Left forelimb (tissue), 1 donor: ENCODE measurements around the gene PAF1.
A peak's percentile ranks its signal among the peaks of the same experiment; 100 is the strongest.
"Not testable (repeated sequence)": the region's sequence is repeated elsewhere in the genome, so short reads cannot be mapped to it uniquely, and the experiment has no call there.

Experiments used
- DNase-seq: peaks from one replicate; pipeline ENCODE4 v3.0.0-alpha.2; 2018; ENCODE audit warnings: low spot score

The PAF1 gene

GRCh38 chr19:39351537-39352064 is 39.3 kb downstream of the PAF1 start:
- no peak for DNase-seq

DNA sequence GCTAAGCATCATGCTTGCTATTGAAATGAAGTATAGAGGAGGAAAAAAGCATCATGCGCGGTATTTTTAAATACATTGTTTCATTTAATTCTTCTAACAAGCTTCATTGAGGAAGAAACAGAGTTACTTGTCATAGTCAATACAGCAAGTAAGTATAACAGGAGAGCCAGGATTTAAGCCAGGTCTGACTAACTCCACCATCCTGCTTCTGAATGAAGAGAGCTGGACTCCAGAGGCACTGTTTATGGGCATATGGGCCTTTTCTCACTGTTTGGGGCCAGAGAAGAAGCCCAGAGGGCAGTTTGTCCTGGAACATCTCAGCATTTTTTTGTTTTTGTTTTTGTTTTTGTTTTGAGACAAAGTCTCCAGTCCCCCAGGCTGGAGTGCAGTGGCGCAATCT is 40.8 kb downstream of the PAF1 start:
- DNase-seq = no peak

DNA sequence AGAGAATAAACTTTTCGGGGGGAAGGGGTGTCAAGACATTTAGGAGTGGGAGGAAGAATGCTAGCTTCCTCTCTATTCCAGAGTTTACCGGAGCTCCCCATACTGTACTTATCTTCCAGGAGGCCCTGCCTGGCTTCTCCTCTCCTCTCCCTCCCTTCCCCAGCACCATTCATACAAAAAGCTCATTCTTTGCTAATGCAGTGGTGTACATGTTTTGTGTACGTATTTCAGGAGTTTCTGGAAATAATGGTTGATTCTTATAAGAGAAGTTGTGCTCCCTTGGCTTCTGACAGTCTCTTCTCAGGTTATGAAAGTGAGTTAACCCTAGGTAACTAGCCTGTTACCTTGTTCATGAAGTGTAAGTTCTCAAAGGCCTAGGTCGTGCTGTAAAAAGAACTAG is 41.6 kb downstream of the PAF1 start:
- no peak for DNase-seq

- DNase-seq = no peak
Observed at GRCh38 chr19:39347332-39348164, 43.4 kb downstream of the PAF1 start.

DNA sequence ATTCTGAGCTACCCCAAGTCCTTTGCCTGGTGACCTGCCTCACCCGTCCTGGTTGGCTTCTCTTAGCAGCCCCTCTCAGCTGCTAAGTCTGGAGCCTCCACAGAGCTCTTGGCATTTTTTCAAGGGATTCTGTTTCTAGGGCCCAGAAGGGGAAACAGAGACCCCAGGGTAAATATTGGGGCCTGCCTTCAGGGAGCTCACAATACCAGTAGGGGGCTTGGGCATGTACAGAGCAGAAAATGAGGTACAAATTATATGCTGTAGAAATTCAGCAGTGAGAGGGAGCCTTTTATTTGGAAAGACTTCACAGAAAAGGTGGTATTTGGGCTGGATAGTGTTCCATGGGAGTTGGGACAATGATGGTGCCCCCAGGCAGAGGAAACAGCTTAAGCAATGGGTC is 45.0 kb downstream of the PAF1 start:
- no peak for DNase-seq

DNA sequence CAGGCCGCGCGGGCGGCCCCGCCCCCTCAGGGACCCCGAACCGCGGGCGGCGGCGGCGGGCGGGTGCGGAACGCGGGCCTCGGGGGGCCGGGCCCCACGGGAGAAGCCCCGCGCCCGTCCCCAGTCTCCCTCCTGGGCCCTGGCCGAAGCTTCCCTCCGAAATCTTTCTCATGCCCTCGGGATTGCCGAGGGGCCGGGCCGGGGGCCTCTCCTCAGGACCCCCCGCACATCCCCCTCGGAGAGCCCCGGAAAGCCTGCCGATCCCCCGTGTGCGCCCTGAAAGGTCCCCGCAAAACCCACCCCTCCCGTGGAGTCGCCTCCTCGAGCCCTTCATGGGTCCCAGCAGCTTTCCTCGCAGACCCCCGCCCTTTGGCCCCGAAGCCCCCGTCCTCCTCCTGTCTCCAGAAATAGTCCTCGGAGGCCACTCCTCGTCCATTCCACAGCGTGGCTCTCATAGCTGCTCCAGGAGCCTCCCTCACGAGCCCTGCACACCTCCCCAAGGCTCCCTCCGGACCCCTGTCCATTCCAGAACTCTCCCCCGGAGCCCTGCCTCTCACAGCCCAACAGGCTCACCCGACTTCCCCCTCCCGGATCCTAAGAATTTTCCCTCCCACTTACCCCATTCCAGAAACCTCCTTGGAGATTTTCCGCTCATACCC is 48.1 kb downstream of the PAF1 start:
- no peak for DNase-seq

- DNase-seq = peak; percentile 100
Observed at GRCh38 chr19:39341719-39342604, 48.9 kb downstream of the PAF1 start, which contains the start of gene SAMD4B. Gene SAMD4B (plus strand): TSS chr19:39342421. CDS start chr19:39356894, 14,473 bp downstream.

GRCh38 chr19:39341129-39341718 is 49.7 kb downstream of the PAF1 start:
- DNase-seq = no peak

DNA sequence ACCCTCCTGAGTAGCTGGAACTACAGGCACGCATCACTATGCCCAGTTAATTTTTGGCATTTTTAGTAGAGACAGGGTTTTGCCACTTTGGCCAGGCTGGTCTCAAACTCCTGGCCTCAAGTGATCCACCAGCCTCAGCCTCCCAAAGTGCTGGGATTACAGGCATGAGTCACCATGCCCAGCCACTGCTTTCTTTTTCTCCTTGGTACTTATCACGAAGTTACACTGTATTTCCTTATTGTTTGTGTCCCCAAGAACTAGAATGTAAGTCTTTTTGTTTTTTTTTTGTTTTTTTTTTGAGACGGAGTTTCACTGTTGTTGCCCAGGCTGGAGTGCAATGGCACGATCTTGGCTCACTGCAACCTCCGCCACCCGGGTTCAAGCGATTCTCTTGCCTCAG is 50.8 kb downstream of the PAF1 start:
- DNase-seq = not testable (repeated sequence)

DNA sequence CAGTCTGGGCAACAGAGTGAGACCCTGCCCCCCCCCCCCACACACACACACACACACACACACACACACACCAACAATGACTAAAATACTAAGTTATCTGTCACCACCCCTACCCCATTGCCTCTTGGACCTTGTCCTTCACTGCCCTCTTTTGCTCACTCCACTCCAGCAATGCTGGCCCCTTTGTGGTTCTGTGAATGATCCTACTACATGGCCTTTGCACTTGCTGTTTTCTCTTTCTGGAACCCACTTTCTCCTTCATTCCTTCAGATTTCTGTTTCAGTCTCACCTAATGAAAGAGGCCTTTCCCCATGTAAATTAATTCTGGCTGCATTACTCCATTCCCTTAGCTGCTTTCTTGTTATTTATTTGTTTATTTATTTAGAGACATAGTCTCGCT is 51.2 kb downstream of the PAF1 start:
- no peak for DNase-seq

- no peak for DNase-seq
Observed at GRCh38 chr19:39336483-39336882, 54.4 kb downstream of the PAF1 start.
